T-cell (primary cell): ENCODE data around the gene TSPAN33. TPM values are rescaled to one million over a fixed set of nuclear protein-coding genes. Genes with fewer than 3 reads are reported as not detected.
"Not testable (repeated sequence)": the region's sequence is repeated elsewhere in the genome, so short reads cannot be mapped to it uniquely, and the experiment has no call there.

Source experiments
- ATAC-seq, 4 experiments: fragments of 200-7000 bp in 3 of 4; fragments of 150-1000 bp in 1 of 4; cut with Tn5 transposase; replicated peaks in 1 of 4; 1 replicate in 3 of 4; 2 replicates in 1 of 4; pipeline ENCODE4 v1.10.0; 2021; ENCODE audit warnings: moderate library complexity in 3 of 4, mild to moderate bottlenecking in 2 of 4, moderate number of reproducible peaks in 1 of 4
- CTCF ChIA-PET, 2 donors: fragments of 300-600 bp; sonication (Branson Sonifier 250); formaldehyde crosslinking; loops; one replicate each; lab custom pipeline; 2022; ENCODE audit warnings: antibody characterized with exemption in 2 of 2; lab: Charles Lee
- POLR2A ChIA-PET, 2 donors: fragments of 300-600 bp; sonication (Branson Sonifier 250); formaldehyde crosslinking; loops; one replicate each; lab custom pipeline; 2022; ENCODE audit warnings: antibody characterized with exemption in 2 of 2; lab: Charles Lee
- DNase-seq, 35 experiments: peaks; one replicate each; pipeline versions ENCODE4 v3.0.0 to v3.0.0-alpha.2; 2013 to 2023
- H3K27ac ChIP-seq: one replicate; pipeline ENCODE4 v1.5.1; 2013; ENCODE audit warnings: low read length
- H3K27me3 ChIP-seq, 2 experiments: replicated peaks in 1 of 2; 1 replicate in 1 of 2; 2 replicates in 1 of 2; pipeline versions ENCODE4 v1.6.1 to v1.7.0; 2013; ENCODE audit warnings: low read length in 1 of 2, mixed read lengths in 1 of 2; ENCODE audit not compliant: control insufficient read depth in 2 of 2, insufficient read depth in 2 of 2; ENCODE audit errors: extremely low read depth in 1 of 2
- H3K36me3 ChIP-seq, 2 donors: 1 replicate in 1 of 2; 2 replicates in 1 of 2; pipeline versions ENCODE4 v1.6.1 to v1.7.0; 2013; ENCODE audit warnings: low read length in 1 of 2; ENCODE audit not compliant: control insufficient read depth in 2 of 2, insufficient read depth in 1 of 2; ENCODE audit errors: extremely low read depth in 1 of 2
- H3K4me1 ChIP-seq, 2 experiments: 1 replicate in 1 of 2; 2 replicates in 1 of 2; pipeline versions ENCODE4 v1.6.1 to v1.7.0; 2013; ENCODE audit warnings: low read length in 2 of 2, mixed read lengths in 1 of 2; ENCODE audit not compliant: insufficient read depth in 2 of 2, control insufficient read depth in 1 of 2; ENCODE audit errors: extremely low read depth in 1 of 2
- H3K4me3 ChIP-seq, 2 donors: 1 replicate in 1 of 2; 2 replicates in 1 of 2; pipeline versions ENCODE4 v1.5.1 to v1.7.0; 2013; ENCODE audit warnings: mild to moderate bottlenecking in 2 of 2, low read length in 1 of 2, moderate library complexity in 1 of 2; ENCODE audit not compliant: control insufficient read depth in 1 of 2; ENCODE audit errors: extremely low read depth in 1 of 2
- H3K9me3 ChIP-seq: 2 replicates; pipeline ENCODE4 v1.7.0; 2013
- H3K27ac Mint-ChIP-seq, 2 donors: one replicate each; pipeline ENCODE4 v1.8.0; 2020 to 2021; ENCODE audit warnings: mild to moderate bottlenecking in 2 of 2, mixed read lengths in 2 of 2
- H3K27me3 Mint-ChIP-seq, 2 donors: one replicate each; pipeline ENCODE4 v1.8.0; 2021 to 2022; ENCODE audit warnings: mixed read lengths in 2 of 2
- H3K36me3 Mint-ChIP-seq: one replicate; pipeline ENCODE4 v1.8.0; 2021; ENCODE audit warnings: mixed read lengths
- H3K4me1 Mint-ChIP-seq, 3 donors: one replicate each; pipeline ENCODE4 v1.8.0; 2020 to 2022; ENCODE audit warnings: mixed read lengths in 3 of 3, mild to moderate bottlenecking in 1 of 3
- H3K4me3 Mint-ChIP-seq, 3 donors: one replicate each; pipeline ENCODE4 v1.8.0; 2020 to 2022; ENCODE audit warnings: mild to moderate bottlenecking in 3 of 3, mixed read lengths in 3 of 3, moderate library complexity in 3 of 3
- H3K9me3 Mint-ChIP-seq, 3 donors: one replicate each; pipeline ENCODE4 v1.8.0; 2020 to 2022; ENCODE audit warnings: mixed read lengths in 3 of 3
- WGBS: methylation state at CpG from one replicate; pipeline ENCODE4 v1.1.5; 2013; ENCODE audit warnings: missing lambda C conversion rate; ENCODE audit not compliant: insufficient coverage; 5-methylcytosine and 5-hydroxymethylcytosine counted together
- total RNA-seq, 35 experiments: library from RNA in 6 of 35; stranded (reverse) in 6 of 35; fragments of 120-200 nt in 1 of 35; gene quantifications; one replicate each; pipeline versions ENCODE4 v1.2.1 to v1.2.4 and lab custom pipeline; 2013 to 2026

TSPAN33 gene
- total RNA-seq, 5 donors from 2014 or later (not counting 1 experiment from before 2014, with no cell fraction given): 5.6 to 7.1 (median 5.9) TPM

DNA sequence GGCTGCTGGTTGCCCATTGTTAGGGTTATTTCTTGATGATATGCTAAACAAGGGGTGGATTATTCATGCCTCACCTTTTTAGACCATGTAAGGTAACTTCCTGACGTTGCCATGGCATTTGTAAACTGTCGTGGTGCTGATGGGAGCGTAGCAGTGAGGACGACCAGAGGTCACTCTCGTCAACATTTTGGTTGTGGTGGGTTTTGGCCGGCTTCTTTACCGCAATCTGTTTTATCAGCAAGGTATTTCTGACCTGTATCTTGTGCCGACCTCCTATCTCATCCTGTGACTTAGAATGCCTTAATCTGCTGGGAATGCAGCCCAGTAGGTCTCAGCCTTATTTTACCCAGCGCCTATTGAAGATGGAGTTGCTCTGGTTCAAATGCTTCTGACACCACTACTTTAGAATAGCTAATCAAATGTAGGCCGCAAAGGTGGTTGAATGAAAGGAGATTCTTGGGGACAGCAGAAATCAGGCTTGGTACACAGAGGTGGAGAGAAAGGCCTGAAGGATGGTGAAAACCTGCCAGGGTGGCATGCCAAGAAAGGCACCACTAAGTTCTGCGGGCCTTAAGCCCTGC is 26.0 kb downstream of the TSPAN33 start:
- Mint-ChIP-seq H3K27ac (no peak overlapping the region), H3K4me1 (peaks cover 10 to 19% (median 13%) of the 10 kb centered on the region in 3 donors), H3K4me3 (peak overlapping the region in 1 of 3 donors; percentile 79), H3K36me3 (no peaks in the 10 kb centered on the region), H3K27me3 (peaks cover 0 to 3% of the 10 kb centered on the region in 2 donors), H3K9me3 (no peaks in the 10 kb centered on the region)
- H3K4me3 ChIP-seq: no peak overlapping the region
- peaks cover 0 to 25% of the 10 kb centered on the region in 2 experiments for H3K27me3 ChIP-seq
- H3K9me3 ChIP-seq: no peaks in the 10 kb centered on the region
- CTCF ChIA-PET: no interaction called here
- H3K4me1 ChIP-seq: peaks cover 4 to 14% of the 10 kb centered on the region in 2 experiments
- ATAC-seq: no peak
- WGBS: 93% methylated on average over 7 of the region's 11 CpGs
- H3K27ac ChIP-seq: no peak overlapping the region
- H3K36me3 ChIP-seq: no peaks in the 10 kb centered on the region
- POLR2A ChIA-PET: no interaction called here
- DNase-seq: no peak

DNA sequence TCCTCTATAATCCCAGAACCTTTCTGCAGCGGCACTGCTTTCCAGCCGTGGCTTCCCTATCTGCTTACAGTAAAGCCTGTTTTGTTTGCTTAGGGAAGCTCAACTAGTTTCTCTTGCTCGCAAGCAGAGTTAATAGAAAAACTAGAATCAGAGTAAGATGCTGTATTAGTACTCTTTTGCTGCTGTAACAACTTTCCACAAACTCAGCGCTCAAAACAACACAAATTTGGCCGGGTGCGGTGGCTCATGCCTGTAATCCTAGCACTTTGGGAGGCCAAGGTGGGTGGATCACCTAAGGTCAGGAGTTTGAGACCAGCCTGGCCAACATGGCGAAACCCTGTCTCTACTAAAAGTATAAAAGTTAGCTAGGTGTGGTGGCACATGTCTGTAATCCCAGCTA is 29.4 kb downstream of the TSPAN33 start:
- H3K4me3 ChIP-seq, POLR2A ChIA-PET, H3K4me1 Mint-ChIP-seq, H3K4me1 ChIP-seq, CTCF ChIA-PET, H3K27me3 Mint-ChIP-seq, H3K4me3 Mint-ChIP-seq, H3K36me3 Mint-ChIP-seq, ATAC-seq, H3K27ac Mint-ChIP-seq, DNase-seq, H3K9me3 ChIP-seq, H3K9me3 Mint-ChIP-seq, H3K36me3 ChIP-seq, H3K27ac ChIP-seq: not testable (repeated sequence)
- peaks cover 0 to 15% of the 10 kb centered on the region in 2 experiments for H3K27me3 ChIP-seq
- no CpG with 5 or more reads among the region's 7 CpGs for WGBS

DNA sequence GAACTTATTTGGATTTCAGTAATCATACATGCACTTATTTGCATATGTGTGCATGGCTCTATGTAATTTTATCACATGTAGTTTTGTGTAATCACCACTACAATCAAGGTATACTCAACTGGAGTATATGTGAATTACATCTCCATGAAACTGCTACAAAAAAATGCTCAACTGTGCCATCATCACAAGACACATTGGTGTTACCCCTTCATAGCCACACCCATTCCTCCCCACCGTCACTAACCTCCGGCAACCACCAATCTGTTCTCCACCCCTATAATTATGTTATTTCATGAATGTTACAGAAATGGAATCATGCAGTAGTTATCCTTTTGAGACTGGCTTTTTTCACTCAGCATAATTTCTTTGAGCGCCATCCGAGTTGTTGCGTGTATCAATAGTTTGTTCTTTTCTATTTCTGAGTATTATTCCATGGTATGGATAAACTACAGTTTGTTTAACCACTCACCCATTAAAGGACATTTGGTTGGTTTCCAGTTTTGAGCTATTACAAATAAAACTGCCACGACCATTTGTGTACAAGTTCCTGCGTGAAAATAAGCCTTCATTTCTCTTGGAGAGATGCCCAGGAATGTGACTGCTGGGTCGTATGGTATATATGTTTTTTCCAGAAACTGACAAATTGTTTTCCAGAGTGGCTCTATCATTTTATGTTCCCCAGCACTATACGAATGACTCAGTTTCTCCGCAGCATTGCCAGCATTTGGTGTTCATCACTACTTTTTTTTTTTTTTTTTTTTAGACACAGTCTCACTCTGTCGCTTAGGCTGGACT is 32.6 kb downstream of the TSPAN33 start:
- Mint-ChIP-seq H3K4me1 (no peaks in the 10 kb centered on the region), H3K4me3 (no peak overlapping the region), H3K27ac (no peak overlapping the region), H3K27me3 (peaks cover 8 to 12% of the 10 kb centered on the region in 2 donors), H3K36me3 (no peaks in the 10 kb centered on the region), H3K9me3 (no peaks in the 10 kb centered on the region)
- Histone ChIP-seq H3K36me3 (no peaks in the 10 kb centered on the region), H3K4me1 (no peaks in the 10 kb centered on the region), H3K4me3 (no peak overlapping the region), H3K27me3 (peaks cover 0 to 13% of the 10 kb centered on the region in 2 experiments), H3K9me3 (no peaks in the 10 kb centered on the region), H3K27ac (no peak overlapping the region)
- WGBS: 82% methylated on average over 2 of the region's 11 CpGs
- POLR2A ChIA-PET: no interaction called here
- no peak for DNase-seq
- no peak for ATAC-seq
- CTCF ChIA-PET: no interaction called here

DNA sequence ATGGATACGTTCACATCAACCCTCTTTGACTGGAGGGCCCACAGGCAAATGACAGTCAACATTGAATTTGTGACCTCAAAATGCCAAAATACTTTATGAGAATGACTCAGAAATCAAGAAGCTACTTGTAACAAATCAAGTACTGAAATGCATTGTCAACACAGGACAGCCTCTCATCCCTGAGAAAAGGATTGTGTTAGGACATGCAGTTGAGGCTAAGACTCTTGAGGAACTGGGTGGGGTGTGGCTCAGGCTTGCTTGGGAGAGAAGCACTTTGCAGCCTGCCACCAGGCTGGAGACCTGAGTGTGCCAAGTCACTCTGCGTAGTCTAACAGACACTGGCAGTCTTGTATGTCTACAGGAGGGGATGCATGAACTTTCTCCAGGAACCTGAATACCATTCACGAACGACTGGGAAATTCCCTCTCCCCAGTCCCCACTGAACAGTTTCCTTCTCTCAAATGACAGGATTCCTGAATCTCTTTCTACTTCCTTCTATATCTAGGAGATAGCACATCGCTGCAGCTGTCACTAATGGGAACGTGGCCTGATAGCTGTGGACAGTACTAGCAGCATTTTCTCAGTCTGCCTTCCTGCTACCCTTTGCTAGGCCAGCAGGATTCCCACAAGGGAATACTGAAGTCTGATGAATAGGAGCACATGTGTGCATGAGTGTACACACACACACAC is 40.6 kb downstream of the TSPAN33 start:
- whole genome bisulfite sequencing: 89% methylated on average over 6 of the region's 6 CpGs
- DNase-seq (no peak), ATAC-seq (no peak)
- Mint-ChIP-seq H3K4me1 (peaks cover 4 to 14% (median 14%) of the 10 kb centered on the region in 3 donors), H3K36me3 (no peaks in the 10 kb centered on the region), H3K27me3 (peaks cover 31 to 36% of the 10 kb centered on the region in 2 donors), H3K4me3 (no peak overlapping the region), H3K9me3 (no peaks in the 10 kb centered on the region), H3K27ac (no peak overlapping the region)
- ChIA-PET POLR2A (no interaction called here), CTCF (no interaction called here)
- Histone ChIP-seq H3K9me3 (no peaks in the 10 kb centered on the region), H3K27me3 (peaks cover 0 to 38% of the 10 kb centered on the region in 2 experiments), H3K4me1 (peaks cover 0 to 13% of the 10 kb centered on the region in 2 experiments), H3K27ac (no peak overlapping the region), H3K4me3 (no peak overlapping the region), H3K36me3 (no peaks in the 10 kb centered on the region)

DNA sequence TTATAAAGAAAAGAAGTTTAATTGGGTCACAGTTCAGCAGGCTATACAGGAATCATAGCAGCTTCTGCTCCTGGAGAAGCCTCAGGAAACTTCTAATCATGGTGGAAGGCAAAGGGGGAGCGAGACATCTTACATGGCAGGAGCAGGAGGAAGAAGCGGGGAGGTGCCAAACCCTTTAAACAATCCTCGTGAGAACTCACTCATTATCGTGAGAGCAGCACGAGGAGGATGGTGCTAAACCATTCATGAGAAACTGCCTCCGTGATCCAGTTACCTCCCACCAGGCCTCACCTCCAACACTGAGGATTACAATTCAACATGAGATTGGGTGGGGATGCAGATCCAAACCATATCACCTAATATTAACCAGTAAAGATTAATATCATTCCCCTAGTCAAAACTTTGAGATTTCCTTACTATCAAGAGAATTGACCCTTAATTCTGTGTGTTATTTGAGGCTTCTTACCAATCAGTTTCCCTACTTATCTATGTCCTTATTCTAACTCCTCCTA is 42.3 kb downstream of the TSPAN33 start:
- H3K27me3 Mint-ChIP-seq: peaks cover 40 to 43% of the 10 kb centered on the region in 2 donors
- peaks cover 4 to 14% (median 14%) of the 10 kb centered on the region in 3 donors for H3K4me1 Mint-ChIP-seq
- peaks cover 3 to 37% of the 10 kb centered on the region in 2 experiments for H3K27me3 ChIP-seq
- no peak overlapping the region for H3K4me3 ChIP-seq
- H3K36me3 Mint-ChIP-seq: no peaks in the 10 kb centered on the region
- WGBS: no CpG with 5 or more reads among the region's 6 CpGs
- ChIA-PET CTCF (interaction anchor here in 1 of 2 donors (0.5 kb wide), 1 partner anchor 329 kb away, joined by 4 read pairs; no protein-coding TSS in a partner anchor), POLR2A (no interaction called here)
- no peaks in the 10 kb centered on the region for H3K36me3 ChIP-seq
- ATAC-seq (no peak), DNase-seq (no peak)
- H3K4me1 ChIP-seq: peaks cover 0 to 13% of the 10 kb centered on the region in 2 experiments
- H3K27ac Mint-ChIP-seq: no peak overlapping the region
- H3K9me3 ChIP-seq: no peaks in the 10 kb centered on the region
- no peak overlapping the region for H3K4me3 Mint-ChIP-seq
- H3K27ac ChIP-seq: no peak overlapping the region
- no peaks in the 10 kb centered on the region for H3K9me3 Mint-ChIP-seq

DNA sequence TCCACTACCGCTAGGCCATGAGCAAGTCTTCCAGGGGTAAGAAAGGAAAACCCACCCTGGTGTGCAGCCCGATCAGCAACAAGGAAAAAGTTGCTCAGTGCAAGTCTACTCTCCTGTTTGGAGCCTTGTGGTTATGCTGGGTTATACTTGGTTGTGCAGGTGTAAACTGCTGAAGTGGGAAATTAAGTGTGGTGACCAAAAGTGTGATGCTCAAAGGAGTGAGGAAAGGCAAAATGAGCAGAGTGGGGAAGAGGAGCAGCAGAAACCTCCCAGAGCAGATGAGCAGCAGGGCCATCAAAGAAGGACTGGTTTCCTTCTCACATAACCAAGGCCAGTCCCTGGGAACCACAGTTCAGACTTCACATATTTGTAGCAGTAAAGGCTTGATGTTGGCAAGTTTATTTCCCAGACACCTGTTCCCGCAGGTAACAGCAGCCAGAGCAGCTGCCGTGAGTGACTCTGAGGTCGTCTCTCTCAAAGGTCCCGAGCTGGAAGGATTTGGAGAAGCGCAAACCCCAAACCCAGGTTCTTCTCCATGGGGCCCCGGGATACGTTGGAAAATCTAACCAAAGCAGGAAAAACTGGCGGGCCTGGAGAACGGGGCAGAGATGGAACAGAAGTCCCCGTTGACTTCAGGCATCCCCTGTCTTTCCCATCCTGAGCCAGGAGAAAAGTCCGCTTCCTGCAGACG is 43.3 kb downstream of the TSPAN33 start:
- Mint-ChIP-seq H3K36me3 (no peaks in the 10 kb centered on the region), H3K9me3 (no peaks in the 10 kb centered on the region), H3K4me1 (peaks cover 4 to 14% (median 14%) of the 10 kb centered on the region in 3 donors), H3K4me3 (peak overlapping the region; percentile 58 to 69 (median 66)), H3K27me3 (peaks cover 50 to 53% of the 10 kb centered on the region in 2 donors), H3K27ac (no peak overlapping the region)
- Histone ChIP-seq H3K36me3 (no peaks in the 10 kb centered on the region), H3K4me3 (peak overlapping the region; percentile 36 to 73), H3K4me1 (peaks cover 0 to 13% of the 10 kb centered on the region in 2 experiments), H3K27ac (no peak overlapping the region), H3K9me3 (no peaks in the 10 kb centered on the region), H3K27me3 (peaks cover 3 to 35% of the 10 kb centered on the region in 2 experiments)
- DNase-seq (no peak), ATAC-seq (no peak)
- 50% methylated on average over 13 of the region's 14 CpGs for WGBS
- ChIA-PET POLR2A (no interaction called here), CTCF (no interaction called here)
